Measurements from ENCODE around the gene IL22RA2. TPM values are rescaled to one million over a fixed set of nuclear protein-coding genes. Genes with fewer than 3 reads are reported as not detected.

IL22RA2 gene
- total RNA-seq, 1 experiment from 2014 or later, result not detected

- H3K9ac ChIP-seq (ENCODE audit: low read length), result no peak overlapping the region
- no peaks in the 10 kb centered on the region for H3K27me3 ChIP-seq (ENCODE audit: low read length)
- no peak for ATAC-seq
- ChIA-PET POLR2A (ENCODE audit: unreplicated experiment) (interaction anchor here (0.6 kb wide), 2 partner anchors 200 to 1024 kb away, joined by 3 read pairs; no protein-coding TSS in a partner anchor), CTCF (no interaction called here)
- H3K9me3 ChIP-seq (ENCODE audit: low read length), result no peaks in the 10 kb centered on the region
- H3K27ac ChIP-seq (ENCODE audit: low read length), result no peak overlapping the region
- intact Hi-C loops (cut with micrococcal nuclease), result no loop called here
- DNase-seq, result no peak
- no peaks in the 10 kb centered on the region for H4K20me1 ChIP-seq (ENCODE audit: low read length)
- no peak overlapping the region for H2AFZ ChIP-seq (ENCODE audit: low read length)
- H3K9me2 ChIP-seq (replicated peaks; ENCODE audit: low read length), result no peaks in the 10 kb centered on the region
- BruUV-seq (replicated peaks), result no TSS peak
- no peaks in the 10 kb centered on the region for H3K4me1 ChIP-seq (ENCODE audit: insufficient read depth, low read length)
- no peaks in the 10 kb centered on the region for H3K79me2 ChIP-seq (ENCODE audit: low read length)
- no peaks in the 10 kb centered on the region for H3F3A ChIP-seq (ENCODE audit: low read length, unreplicated experiment)
- TF ChIP-seq EZH2 (IDR thresholded peaks at IDR 0.05; ENCODE audit: low read length, unreplicated experiment) (no peak), CTCF (conservative IDR thresholded peaks at IDR 0.05; ENCODE audit: low read depth, low read length) (no peak), EZH2phosphoT487 (IDR thresholded peaks at IDR 0.05; ENCODE audit: borderline replicate concordance, low read length) (no peak)
- H3K4me2 ChIP-seq (ENCODE audit: low read length), result no peak overlapping the region
- no peak overlapping the region for H3K4me3 ChIP-seq (ENCODE audit: low read length)
- H3K36me3 ChIP-seq (ENCODE audit: low read depth, low read length), result no peaks in the 10 kb centered on the region
Observed at GRCh38 chr6:137175157-137175867, 1.9 kb upstream of the IL22RA2 start.

- no peaks in the 10 kb centered on the region for H3K4me1 ChIP-seq (ENCODE audit: insufficient read depth, low read length)
Observed at GRCh38 chr6:137172734-137173431, 561 bp downstream of the IL22RA2 start.

More at GRCh38 chr6:137172734-137173431, 561 bp downstream of the IL22RA2 start:
- no peak for ATAC-seq
- Histone ChIP-seq H2AFZ (ENCODE audit: low read length) (no peak overlapping the region), H3K36me3 (ENCODE audit: low read depth, low read length) (no peaks in the 10 kb centered on the region), H3K9ac (ENCODE audit: low read length) (no peak overlapping the region), H3K4me2 (ENCODE audit: low read length) (no peak overlapping the region), H3K79me2 (ENCODE audit: low read length) (no peaks in the 10 kb centered on the region), H3K27ac (ENCODE audit: low read length) (no peak overlapping the region), H3K9me2 (replicated peaks; ENCODE audit: low read length) (no peaks in the 10 kb centered on the region), H3F3A (ENCODE audit: low read length, unreplicated experiment) (no peaks in the 10 kb centered on the region), H4K20me1 (ENCODE audit: low read length) (no peaks in the 10 kb centered on the region), H3K27me3 (ENCODE audit: low read length) (no peaks in the 10 kb centered on the region), H3K4me3 (ENCODE audit: low read length) (no peak overlapping the region), H3K9me3 (ENCODE audit: low read length) (no peaks in the 10 kb centered on the region)
- ChIA-PET CTCF (no interaction called here), POLR2A (ENCODE audit: unreplicated experiment) (no interaction called here)
- BruUV-seq (replicated peaks), result no TSS peak
- intact Hi-C loops (cut with micrococcal nuclease), result no loop called here
- no peak for TF ChIP-seq CTCF (conservative IDR thresholded peaks at IDR 0.05; ENCODE audit: low read depth, low read length)
- no peak for TF ChIP-seq EZH2phosphoT487 (IDR thresholded peaks at IDR 0.05; ENCODE audit: borderline replicate concordance, low read length)
- TF ChIP-seq EZH2 (IDR thresholded peaks at IDR 0.05; ENCODE audit: low read length, unreplicated experiment), result no peak
- no peak for DNase-seq
